Amniotic epithelial cell (primary cell): ENCODE data around the gene CCIN.
A peak's percentile ranks its signal among the peaks of the same experiment; 100 is the strongest.
"Not testable (repeated sequence)": the region's sequence is repeated elsewhere in the genome, so short reads cannot be mapped to it uniquely, and the experiment has no call there.

Experiments used
- DNase-seq: peaks from one replicate; pipeline ENCODE4 v3.0.0-alpha.2; 2010; ENCODE audit warnings: low read depth

CCIN gene

DNA sequence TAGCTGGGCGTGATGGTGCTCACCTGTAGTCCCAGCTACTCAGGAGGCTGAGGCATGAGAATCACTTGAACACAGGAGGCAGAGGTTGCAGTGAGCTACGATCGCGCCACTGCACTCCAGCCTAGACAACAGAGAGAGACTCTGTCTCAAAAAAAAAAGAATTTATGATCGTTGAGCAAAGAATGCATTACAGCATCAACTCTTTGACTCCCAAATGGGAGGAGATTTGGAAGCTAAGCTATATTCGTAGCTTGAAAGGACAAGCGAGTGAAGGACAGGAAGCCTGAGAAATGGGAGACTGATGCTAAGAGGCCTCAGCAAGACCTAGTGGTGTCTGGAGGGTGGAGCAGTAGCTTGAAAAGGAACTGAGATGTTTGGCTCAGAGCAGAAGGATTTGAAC is 10.3 kb upstream of the CCIN start:
- DNase-seq, result no peak

DNA sequence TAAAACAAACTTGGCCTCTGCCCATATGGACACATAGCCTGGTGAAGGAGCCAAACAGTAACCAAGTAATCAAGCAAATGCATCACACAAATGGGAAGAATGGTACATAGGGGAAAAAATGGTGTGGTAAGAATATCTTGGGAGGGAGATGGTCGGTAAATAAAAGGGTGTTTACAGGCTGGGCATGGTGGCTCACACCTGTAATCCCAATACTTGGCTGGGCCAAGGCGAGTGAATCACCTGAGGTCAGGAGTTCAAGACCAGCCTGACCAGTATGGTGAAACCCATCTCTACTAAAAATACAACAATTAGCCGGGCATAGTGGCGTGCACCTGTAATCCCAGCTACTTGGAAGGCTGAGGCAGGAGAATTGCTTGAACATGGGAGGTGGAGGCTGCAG is 9.7 kb upstream of the CCIN start:
- DNase-seq, result not testable (repeated sequence)

DNA sequence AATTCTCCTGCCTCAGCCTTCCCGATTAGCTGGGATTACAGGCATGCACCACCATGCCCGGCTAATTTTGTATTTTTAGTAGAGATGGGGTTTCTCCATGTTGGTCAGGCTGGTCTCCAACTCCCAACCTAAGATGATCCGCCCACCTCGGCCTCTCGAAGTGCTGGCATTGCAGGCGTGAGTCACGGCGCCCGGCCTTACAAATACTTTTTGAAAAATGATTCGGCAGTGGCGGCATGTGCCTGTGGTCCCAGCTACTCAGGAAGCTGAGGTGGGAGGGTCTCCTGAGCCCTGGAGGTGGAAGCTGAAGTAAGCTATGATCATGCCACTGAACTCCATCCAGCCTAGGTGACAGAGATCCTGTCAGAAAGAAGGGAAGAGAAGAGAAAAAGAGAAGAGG is 9.1 kb upstream of the CCIN start:
- DNase-seq, result not testable (repeated sequence)

DNA sequence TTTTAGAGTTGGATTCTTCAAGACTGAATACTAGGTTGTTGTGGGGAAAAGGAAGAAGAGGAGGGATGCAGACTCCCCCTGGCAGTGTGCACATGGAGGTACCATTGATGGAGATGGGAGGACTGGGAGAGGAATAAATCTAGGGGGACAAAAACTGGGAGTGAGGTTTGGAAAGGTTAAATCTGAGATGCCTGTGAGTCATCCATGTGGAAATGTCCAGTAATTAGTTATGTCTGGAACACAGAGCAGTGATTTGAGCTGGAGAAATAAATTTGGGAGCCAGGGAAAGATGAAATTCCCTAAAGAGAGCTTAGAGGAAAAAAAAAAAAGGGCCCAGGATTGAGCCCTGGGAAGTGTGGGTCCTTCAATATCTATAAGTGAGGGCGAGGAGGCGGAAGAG is 8.0 kb upstream of the CCIN start:
- peak; percentile 52 for DNase-seq

GRCh38 chr9:36162211-36162738 is 6.9 kb upstream of the CCIN start:
- no peak for DNase-seq

GRCh38 chr9:36163049-36163785 is 6.0 kb upstream of the CCIN start:
- peak; percentile 92 for DNase-seq

DNA sequence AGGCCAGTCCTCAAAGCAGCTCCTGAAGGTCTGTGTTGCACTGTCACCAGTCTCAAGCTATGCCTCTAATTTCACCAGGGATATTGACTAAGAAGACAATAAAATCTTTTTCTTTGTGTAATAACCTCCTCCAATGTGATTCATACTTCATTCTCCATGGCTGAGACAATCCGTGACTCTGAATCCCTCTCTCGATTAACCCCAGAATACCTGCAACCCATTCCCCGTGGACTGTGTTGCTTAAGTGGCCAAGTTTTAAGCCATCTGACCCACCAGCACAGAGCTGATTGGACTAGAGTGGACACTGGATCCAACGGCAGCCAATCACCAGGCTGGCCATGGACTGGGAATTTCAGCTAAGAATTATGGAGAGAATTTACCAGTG is 5.4 kb upstream of the CCIN start:
- peak; percentile 77 for DNase-seq

DNA sequence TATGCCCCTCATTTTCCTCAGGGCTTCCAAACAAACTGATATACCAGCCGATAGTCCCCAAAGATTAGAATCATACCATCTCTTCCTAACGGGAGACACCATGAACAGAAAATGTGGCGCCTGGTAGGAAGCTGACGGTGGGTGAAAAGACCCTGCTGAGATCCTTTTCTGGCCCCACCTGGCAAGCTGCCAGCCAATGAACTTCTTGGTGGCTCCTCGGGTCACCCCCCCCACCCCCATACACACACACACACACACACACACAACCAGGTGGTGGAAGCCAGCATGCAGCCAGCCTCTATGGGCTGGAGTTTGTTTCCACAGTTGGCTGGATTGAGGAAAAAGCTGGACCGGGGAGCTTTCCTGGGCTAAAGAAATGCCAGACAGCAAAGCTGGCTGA is 4.8 kb upstream of the CCIN start:
- DNase-seq, result no peak

GRCh38 chr9:36164989-36165388 is 4.2 kb upstream of the CCIN start:
- no peak for DNase-seq

DNA sequence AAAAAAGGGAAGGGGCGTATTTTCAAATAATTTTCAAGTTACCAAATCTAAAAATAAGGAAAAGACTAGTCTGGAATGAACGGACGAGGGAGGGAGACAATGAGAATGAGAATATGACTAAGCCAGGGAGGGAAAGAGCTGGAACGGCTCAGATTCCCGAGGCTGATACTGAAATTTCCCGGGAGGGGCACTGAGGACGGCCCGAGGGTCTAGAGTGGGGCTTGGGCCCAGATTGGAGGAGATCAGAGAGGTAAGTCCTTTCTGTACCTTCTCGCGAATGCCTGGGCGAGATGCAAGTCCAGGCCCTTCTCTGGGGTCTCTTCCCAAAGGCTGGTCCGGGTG is 3.4 kb upstream of the CCIN start:
- peak; percentile 47 for DNase-seq

DNA sequence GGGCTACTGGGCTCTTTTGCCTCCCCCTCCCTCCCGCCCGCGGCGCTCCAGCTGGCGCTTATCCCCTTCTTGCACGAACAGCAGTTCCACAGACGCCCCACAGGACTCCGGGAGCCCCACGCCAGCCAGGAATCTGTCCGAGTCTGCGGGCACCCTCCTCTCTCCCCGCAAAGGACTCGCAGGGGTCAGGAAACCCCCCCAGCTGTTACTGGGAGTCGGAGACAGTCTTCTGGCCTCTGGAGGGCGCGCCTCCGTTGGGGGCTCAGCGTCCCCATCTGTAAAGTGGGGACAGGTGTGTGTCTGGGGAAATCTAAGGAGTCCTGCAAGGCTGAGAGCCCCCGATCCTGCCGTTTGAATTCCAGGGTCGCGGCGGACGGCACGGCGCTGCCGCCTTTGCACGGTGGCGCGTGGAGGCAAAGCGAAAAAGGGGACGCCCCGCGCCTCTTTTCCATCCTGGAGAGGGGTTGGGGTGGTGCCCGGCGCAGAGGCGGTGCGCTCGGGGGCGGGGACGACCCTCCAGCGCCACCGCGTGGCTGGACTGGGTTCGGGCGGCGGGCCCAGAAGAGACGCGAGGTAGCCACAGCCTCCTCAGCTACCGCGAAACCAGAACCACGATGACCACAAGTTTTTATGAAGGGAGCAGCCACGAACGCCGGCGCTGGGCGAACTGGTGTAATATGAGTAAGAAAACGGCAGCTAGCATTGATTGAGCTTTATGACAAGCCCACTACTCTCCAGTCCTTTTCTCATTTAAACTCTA is 2.8 kb upstream of the CCIN start:
- peak; percentile 77 for DNase-seq

- DNase-seq, result no peak
Measured at GRCh38 chr9:36169708-36170107, 520 bp downstream of the CCIN start.

DNA sequence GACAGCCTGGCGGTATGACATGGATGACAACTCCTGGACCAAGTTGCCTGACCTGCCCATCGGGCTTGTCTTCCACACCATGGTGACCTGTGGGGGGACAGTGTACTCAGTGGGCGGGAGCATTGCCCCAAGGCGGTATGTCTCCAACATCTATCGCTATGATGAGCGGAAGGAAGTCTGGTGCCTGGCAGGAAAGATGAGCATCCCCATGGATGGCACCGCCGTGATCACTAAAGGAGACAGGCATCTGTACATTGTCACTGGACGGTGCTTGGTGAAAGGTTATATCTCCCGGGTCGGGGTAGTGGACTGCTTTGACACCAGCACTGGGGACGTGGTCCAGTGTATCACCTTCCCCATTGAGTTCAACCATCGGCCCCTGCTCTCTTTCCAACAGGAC is 1.3 kb downstream of the CCIN start:
- DNase-seq, result no peak

- DNase-seq, result no peak
Measured at GRCh38 chr9:36173861-36174260, 4.7 kb downstream of the CCIN start.

DNA sequence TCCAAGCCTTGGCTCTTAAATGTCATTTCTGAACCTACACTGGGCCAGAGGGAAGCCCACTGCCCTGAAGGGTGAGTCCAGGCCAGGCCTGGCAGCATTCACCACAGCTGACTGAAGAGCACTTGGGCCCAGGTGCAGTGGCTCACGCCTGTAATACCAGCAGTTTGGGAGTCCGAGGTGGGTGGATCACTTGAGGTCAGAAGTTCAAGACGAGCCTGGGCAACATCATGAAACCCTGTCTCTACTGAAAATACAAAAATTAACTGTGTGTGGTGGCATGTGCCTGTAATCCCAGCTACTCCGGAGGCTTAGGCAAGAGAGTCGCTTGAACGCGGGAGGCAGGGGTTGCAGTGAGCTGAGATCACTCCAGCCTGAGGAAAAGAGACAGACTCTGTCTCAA is 5.1 kb downstream of the CCIN start:
- no peak for DNase-seq

DNA sequence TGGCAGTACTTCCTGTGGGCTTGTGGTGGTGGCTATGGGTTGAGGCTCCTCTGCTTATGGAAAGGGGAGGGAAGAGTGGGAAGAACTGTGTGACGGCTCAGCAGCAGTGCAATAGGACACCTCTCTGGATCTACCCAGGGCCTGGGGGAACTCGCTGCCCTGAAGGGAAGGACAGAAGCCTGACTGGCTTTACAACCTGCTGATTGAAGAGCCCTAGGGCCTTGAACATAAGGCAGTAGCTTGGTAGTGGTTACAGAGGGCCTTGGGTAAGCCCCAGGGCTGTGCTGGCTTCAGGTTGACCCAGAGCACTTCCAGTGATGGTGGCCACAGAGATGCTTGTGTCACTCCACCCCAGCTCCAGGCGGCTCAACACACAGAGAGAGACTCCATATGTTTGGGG is 5.5 kb downstream of the CCIN start:
- no peak for DNase-seq

DNA sequence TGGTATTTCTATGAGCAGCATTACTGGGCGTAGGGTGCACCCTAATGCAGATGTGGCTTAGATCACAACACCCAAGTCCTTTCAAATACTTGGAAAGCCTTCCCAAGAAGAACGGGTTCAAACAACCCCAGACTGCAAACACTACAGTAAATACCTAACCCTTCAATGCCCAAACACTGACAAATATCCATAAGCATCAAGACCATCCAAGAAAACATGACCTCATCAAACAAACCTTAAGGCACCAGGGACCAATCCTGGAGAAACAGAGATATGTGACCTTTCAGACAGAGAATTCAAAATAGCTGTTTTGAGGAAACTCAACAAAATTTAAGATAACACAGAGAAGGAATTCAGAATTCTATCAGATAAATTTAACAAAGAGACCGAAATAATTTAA is 6.0 kb downstream of the CCIN start:
- DNase-seq, result not testable (repeated sequence)

DNA sequence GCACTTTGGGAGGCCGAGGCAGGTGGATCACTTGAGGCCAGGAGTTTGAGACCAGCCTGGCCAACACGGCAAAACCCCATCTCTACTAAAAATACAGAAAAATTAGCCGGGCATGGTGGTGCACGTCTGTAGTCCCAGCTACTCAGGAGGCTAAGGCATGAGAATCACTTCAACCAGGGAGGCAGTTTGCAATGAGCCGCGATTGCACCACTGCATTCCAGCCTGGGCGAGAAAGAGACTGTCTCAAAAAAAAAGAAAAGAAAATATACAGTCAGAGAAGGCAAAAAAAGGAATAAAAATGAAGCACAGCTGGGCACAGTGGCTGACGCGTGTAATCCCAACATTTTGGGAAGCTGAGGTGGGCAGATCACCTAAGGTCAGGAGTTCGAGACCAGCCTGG is 7.3 kb downstream of the CCIN start:
- DNase-seq, result not testable (repeated sequence)

DNA sequence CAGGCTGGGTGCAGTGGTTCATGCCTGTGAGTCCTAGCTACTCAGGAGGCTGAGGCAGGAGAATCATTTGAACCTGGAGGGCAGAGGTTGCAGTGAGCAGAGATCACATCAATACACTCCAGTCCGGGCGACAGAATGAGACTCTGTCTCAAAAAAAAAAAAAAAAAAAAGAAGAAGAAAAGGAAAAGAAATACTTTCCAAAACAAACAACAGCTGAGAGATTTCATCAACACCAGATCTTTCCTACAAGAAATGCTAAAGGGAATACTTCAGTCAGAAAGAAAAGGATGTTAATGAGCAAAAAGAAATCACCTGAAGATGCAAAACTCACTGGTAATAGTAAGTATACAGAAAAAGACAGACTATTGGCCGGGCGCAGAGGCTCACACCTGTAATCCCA is 8.4 kb downstream of the CCIN start:
- no peak for DNase-seq

DNA sequence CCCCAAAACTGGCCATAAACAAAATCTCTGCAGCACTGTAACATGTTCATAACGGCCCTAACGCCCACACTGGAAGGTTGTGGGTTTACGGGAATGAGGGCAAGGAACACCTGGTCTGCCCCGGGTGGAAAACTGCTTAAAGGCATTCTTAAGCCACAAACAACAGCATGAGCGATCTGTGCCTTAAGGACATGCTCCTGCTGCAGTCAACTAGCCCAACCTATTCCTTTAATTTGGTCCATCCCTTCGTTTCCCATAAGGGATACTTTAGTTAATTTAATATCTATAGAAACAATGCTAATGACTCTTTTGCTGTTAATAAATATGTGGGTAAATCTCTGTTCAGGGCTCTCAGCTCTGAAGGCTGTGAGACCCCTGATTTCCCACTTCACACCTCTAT is 11.1 kb downstream of the CCIN start:
- not testable (repeated sequence) for DNase-seq

DNA sequence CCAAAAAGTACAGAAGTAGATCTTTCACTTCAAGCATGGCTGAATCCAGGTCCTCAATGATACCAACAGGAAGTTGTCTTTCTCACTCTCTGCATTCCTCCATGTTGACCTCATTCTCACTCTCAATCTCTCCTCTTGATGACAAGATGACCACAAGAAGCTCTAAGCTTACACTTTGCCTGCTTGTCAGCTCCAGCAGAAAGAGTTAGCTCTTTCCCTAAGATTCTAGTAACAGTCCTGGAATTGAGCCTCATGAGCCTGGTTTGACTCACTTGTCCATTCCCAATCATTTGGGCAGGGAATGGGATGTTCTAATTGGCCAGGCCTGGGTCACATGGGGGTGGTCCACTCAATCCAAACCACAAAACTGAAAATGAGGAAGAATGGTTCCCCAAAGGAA is 18.2 kb downstream of the CCIN start:
- peak; percentile 94 for DNase-seq

DNA sequence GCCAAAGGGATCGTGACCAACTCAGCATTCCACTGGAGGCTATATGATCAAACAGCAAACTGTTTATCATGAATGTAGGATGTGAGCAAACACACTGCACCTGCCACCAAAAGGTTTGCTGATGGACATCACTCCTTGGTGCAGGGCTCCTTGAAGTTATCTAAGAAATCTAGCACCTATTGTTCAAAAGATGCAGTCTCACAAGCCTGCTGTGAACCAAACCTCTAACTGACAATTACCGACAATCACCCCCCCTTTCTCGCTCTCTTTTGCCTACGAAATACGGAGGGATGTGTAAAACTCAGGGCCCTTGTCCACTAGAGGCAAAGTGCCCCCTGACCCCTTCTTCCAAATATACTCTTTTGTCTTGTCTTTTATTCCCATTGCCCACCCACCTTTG is 19.0 kb downstream of the CCIN start:
- no peak for DNase-seq

- no peak for DNase-seq
Measured at GRCh38 chr9:36189976-36190375, 20.8 kb downstream of the CCIN start.
